GM10847 (cell line): Measurements from ENCODE around the gene ABI3BP.

Source experiments
- POLR2A ChIP-seq: IDR thresholded peaks from 2 replicates; pipeline ENCODE4 v1.6.1; 2011; ENCODE audit not compliant: insufficient read length; ENCODE audit errors: extremely low read depth

Gene ABI3BP

DNA sequence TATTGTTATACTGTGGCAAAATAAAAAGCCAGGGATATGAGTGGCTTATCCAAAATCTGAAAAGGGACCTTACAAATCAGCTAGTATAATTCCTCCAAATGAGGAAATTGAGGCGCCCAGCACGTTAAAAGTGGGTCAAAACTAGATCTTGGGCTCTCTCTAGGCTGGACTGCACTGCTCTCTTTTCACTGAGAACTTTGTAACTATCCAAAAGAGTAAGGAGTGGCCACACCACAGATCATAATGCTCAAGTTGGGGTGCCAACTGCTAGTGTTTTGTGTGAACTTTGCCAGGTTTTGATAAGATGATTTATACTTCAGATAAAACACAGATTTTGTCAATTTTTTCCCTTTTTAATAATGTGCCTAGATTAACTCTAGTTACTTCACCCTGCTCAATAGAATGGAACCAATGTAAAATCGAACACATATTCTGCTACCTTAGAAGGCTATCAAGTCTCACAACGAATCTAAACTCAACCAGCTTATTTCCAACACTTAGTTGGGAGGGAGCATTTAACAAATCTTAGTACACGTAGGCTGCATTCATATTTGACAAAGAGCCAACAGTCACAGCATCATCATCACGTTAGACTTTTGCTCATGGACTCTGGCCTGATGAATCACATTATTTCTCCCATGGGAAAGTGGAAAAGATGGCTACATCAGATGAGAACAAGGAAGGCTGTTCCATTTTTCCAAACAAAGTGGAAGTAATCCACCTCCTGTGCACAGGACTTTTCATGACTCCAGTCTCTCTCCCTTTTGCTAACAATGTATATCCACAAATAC is 64.4 kb downstream of the ABI3BP start:
- TF ChIP-seq POLR2A, result no peak

DNA sequence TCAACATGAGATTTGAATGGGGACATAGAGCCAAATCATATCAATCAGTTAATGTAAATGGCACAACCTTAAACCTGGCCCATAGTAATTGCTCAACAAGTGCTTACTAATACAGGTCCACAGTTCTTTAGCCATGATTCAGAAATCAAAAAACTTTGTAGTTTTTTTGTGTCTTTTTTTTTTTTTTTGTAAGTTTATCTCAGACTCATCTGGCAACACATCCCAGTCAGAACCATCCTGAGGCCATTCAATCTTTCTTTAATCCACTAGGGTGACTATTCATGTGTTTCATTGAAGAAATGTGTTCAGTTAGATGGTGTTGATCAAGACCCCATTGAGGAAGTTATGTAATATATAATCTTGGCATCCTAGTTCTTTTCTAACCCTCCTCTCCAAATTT is 65.4 kb downstream of the ABI3BP start:
- TF ChIP-seq POLR2A, result no peak

DNA sequence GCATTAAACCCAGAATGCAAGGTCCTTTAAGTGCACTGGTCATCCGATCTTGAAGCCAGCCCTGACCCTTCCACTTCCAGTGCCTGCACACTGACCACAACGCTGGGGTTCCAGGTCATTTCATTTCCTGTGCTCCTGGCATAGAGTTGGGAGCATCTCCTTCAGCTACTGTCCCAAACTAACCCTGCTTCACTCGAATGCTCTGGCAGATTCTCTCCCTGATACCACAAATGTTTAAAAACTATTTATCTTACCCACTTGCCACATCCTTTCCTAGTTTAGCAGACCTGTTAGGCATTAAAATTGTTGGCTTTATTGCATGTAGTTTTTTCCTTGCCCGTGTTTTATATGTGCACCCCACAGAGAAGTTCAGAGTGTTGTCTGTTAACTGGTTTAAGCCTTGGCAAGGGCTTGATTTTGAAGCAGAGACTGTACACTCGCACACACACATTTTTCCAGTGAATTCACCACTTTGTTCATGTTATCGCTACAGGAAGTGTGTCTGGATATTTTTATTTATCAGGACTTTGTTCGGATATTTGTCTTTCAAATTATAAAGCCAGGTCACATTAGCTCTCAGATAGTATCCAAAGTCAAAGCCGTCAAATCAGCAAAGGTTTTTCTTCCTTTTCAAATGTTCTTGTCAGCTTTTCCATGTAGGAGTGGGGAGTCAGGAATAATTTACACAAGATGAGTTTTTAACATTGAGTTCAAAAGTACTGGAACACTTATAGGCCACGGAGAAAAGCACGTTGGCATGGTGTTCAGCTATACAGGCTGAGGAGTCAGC is 77.3 kb downstream of the ABI3BP start:
- TF ChIP-seq POLR2A, result no peak

DNA sequence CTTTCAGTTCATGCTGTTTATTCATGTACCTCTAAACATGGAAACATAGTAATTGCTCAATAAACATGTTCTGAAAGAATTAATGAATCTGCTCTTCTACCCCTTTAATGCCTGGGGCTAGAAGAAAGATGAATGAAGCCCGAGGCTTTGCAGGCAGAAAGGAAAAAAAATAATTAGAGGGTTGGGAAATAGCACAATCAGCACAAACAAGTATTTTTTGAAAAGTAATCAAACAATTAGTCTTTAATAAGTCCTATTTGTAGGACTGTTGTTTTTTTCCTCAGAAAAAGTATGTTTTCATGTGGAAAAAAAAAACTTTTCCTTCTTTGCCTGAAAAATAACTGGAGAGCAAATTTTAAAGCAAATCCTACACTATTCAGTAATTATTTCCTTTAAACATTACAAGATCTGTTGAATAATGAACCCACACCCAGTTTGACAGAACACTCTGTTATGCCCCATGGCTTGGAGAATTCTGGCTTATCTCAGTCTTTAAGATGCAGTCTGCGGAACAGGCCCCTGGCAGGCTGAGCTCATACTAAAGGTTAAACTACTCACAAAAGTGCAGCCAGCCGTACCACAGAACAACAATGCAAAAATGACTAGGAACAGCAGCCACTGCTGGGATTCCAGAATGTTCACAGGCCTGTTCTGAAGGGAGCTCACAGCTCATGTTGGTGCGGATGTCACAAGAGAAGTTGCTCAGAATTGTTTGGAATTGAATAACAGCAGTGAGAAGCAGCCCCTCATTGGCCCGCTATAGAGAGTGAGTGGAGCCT is 79.2 kb downstream of the ABI3BP start:
- TF ChIP-seq POLR2A, result no peak

DNA sequence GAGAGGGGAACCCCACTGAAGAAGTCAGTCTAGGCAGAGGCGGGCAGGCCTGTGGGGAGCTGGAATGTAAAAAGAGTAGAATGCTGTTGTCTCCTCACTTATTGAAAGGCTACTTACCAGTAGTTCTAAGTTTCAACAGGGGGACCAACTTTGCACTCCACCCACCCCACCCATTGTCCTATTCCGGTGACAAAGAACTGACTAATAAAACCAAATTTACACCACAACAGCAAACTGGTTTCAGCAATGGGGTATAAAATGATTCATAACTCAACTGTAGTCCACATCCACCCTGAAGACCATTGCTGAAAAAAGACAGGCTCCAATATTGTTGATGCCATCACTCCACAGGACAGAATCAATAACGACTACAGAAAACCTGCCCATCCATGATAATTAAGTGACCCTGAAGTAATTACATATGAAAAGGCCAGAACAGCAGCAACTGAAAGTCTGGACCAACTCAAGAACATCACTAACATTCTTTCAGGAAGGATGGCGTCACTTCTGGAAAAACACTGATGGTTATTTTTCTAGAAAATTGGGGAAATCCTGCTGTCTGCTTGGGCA is 80.2 kb downstream of the ABI3BP start:
- no peak for TF ChIP-seq POLR2A

DNA sequence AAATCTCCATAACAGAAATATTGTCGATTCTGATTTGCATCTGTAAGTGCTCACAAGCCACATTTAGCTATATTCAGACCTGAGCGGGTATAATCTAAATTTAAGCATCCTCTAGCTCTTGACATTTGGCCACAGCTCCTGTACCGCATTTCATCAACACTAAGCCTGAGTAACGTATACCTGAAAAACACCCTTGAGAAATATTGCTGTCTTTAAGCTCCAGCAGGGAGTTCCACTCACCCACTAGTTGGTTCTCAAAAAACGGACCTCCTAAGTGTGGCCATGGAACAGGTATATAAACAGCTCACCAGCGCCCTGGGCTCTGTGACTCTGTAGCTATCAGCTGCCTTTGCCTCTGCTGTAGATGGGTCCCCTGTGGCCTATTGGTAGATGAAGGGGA is 80.7 kb downstream of the ABI3BP start:
- no peak for TF ChIP-seq POLR2A

DNA sequence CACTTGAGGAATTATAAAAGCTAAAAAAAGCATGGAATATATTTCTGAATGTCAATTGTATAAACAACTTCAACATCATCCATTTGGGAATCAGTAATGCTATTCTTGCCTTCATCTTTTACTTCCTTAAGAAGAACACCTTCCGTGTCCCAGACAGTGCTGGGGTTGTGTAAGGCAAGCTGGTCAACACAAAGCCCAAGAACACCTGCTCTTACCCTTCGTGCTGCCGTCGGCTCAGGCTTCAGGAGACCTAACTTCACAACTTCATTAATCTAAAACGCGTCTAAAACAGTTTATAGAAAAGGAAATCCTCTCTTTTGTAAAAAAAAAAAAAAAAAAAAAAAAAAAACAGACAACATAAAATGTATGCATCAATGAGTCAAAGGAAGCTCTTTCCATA is 81.3 kb downstream of the ABI3BP start:
- no peak for TF ChIP-seq POLR2A

DNA sequence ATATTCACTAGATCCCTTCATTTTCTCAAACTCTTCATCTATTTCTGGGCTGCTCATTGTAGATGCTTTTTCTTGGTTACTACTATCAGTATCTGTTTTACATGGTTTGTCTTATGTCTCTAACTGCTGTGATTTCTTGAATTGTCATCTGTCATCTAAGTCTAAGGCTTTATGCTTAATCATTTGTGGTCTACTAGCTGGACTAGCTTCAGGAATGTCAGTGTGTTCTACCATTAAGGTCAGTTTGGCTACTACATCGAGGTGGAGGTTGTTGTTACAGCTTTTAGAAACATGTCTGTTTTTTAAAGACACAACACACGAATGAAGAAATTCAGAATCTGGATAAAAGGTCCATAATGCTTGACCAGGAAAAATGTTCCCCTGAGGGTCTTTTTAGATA is 82.2 kb downstream of the ABI3BP start:
- TF ChIP-seq POLR2A, result no peak

DNA sequence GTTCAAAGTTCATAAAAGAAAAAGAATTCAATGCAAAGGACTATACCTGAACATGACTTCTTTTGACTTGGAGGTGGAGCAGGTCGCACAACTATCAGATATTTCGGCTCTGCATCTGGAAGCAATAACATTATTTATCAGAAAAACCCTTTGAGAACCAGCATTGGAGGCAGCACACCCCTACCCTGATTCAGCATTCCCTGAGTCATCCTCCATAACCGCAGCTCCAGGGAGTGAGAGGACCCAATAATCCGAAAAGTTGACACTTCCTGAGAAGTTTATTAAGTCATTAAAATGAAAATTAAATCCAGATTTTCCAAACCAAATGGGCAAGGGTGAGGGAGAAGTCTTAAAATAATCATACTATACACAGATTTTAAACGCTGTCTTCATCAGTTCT is 90.6 kb downstream of the ABI3BP start:
- TF ChIP-seq POLR2A, result no peak

DNA sequence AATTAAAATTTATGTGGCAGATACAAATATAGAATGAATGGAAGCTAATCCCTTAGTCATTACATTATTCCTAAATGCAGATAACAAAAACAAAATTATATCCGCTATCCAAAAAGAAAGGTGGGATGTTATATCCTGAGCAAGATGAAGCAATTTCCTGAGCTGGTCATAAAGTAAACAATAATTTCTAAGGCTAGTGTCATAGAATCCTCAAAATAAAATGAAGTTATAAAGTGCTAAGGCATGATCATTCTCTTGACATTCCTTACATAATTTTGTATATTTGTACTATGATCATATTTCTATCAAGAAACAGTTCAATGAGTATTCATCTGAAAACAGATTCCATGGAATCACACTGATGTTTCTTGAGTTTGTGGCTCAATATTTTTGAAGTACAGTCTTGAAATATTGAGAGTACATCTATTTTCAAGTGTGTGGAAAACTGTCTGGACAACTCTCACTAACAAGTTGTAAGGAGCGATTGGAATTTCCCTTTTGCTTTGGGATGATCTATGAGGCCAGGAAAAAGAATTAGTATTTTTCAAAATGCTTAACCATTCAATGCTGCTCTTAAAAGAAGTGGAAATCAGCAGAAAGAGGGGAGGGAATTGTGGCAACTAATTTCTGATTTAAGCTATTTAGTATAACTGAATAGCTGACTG is 92.4 kb downstream of the ABI3BP start:
- no peak for TF ChIP-seq POLR2A

DNA sequence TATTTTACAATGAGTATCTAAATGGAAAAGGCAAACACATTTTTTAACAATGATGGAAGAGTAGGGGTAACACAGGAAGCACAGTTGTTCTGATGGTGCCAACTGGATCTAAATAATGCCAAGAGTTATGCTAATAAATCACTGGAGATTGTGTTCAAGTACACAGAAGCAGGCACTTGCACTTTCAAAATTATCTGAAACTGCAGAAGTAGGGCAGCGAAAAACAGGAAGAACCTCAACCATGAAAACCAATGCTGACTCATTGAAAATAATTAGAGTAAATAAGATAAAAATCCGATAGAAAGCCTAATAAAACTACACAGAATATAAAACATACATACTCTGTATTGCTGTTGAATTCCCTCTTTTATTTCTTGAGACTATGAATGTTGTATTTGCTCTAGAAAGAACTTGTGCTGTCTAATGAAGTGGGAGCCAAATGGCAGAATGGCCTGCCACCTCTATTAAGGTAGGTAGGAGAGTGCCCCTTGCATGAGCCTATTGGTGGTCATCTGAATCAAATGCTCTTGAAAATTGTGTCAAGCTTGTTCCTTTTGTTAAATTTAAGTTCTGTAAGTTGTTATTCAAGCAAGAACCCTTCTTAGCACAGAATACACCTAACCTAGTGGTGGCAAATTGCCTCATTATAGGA is 93.7 kb downstream of the ABI3BP start:
- TF ChIP-seq POLR2A, result no peak

DNA sequence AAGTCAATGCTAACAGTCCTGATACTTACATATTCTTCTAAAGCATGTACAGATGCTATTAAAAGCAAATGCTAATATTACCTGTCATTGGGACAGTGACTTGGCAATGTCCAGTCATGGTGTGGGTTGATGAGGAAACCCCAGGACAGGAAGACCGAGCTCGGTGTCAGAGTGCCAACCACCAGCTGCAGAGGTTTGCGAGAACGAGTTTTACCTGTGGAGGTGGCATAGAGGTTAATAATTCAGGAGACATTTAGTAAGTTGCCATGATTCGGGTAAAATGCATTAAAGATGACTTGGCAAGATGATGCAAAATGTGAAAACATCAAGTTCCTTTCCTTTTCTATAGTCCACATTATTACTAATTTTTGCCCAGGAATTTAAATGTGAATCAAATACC is 94.5 kb downstream of the ABI3BP start:
- TF ChIP-seq POLR2A, result no peak

DNA sequence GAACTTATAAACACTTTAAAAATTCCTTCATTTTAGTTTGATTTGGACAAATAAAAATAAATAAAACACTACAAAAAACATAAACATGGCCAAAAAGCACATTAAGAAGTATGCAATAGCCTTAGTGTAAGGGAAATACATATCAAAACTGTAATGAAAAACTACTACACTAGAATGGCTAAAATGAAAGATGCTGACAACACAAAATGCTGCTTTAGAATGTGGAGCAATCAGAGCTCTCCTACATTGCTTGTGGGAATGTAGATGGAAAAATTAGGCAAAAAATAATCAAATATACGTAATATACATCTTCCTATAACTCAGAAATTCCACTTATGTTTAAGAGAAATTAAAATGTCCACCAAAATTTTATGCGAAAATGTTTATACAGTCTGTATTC is 96.2 kb downstream of the ABI3BP start:
- no peak for TF ChIP-seq POLR2A

DNA sequence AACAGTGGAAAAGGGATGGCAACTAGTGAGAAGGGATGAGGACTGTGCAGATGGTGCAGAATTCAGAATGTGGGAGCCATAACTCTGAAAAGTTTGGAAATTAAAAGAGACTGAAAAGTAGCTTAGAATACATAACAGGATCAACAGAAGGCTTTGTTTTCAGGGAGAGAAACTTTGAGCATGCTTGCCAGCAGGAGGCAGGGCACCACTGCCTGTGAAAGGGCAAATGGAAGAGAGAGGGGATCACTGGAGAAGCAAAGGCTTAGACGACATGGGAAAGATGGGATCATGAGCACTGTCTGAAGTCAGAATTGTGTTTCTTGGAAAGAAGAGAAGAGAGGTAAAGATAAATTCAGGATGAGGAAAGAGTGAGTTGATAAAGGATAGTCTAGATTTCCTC is 99.6 kb downstream of the ABI3BP start:
- TF ChIP-seq POLR2A, result no peak

DNA sequence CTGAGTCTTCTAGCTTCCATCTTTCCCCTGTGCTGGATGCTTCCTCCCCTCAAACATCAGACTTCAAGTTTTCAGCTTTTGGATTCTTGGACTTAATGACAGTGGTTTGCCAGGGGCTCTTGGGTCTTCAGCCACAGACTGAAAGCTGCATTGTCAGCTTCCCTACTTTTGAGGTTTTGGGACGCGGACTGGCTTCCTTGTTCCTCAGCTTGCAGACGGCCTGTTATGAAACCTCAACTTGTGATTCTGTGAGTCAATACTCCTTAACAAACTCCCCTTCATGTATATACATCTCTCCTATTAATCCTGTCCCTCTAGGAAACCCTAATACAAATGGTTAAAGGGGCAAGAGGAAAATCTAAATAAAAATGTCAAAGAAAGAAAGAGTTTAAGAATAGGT is 100.1 kb downstream of the ABI3BP start:
- no peak for TF ChIP-seq POLR2A

DNA sequence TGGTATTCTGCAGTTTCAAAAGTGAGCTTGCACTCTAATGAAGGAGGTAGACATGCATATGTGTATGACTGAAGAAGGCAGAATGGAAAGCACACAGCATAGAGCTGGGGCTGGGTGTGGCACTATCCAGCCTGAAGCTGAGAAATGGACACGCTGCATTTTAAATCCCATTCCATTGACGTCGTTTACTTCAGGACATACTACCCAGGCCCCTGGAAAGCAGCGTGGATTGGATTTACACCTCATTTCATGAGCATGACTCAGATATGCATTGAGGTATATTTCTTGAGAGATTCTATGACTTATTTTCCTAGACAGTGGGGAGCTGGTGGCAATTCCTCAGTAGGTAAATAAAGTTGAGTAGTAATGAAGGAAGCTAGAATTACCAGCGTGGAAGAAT is 101.4 kb downstream of the ABI3BP start:
- no peak for TF ChIP-seq POLR2A
